ENCODE measurements around the gene ST3GAL6. TPM values are rescaled to one million over a fixed set of nuclear protein-coding genes. Genes with fewer than 3 reads are reported as not detected.

ST3GAL6 gene
- total and polyA plus RNA-seq, 2 donors (not counting 3 experiments of a cell fraction or from before 2014, with no cell fraction given) = 13.2 to 35.9 TPM

- H3K4me2 ChIP-seq (ENCODE audit: insufficient read depth, low read length) = peak overlapping the region; percentile 75
- no peak overlapping the region for H3K4me3 ChIP-seq (replicated peaks in 1 of 3; ENCODE audit: insufficient read depth in 1 of 3, low read depth in 1 of 3, low read length in 3 of 3)
- no peaks in the 10 kb centered on the region for H3K27me3 ChIP-seq (ENCODE audit: control insufficient read depth in 2 of 2, insufficient read depth in 2 of 2, low read length in 2 of 2)
- intact Hi-C loops (cut with micrococcal nuclease) (loop anchor here (1.0 kb wide), 1 partner anchor 46 kb away; no protein-coding TSS in a partner anchor), dilution Hi-C loops (cut with MboI; ENCODE audit: extremely low pct_ligation_motif_present, low sequenced_read_pairs) (no loop called here)
- peaks cover 42% of the 10 kb centered on the region for H3K4me1 ChIP-seq (ENCODE audit: control insufficient read depth, extremely low read depth, insufficient read depth, low read length)
- H4K20me1 ChIP-seq (replicated peaks; ENCODE audit: control insufficient read depth, extremely low read depth, insufficient read depth, low read length) = no peaks in the 10 kb centered on the region
- H2AFZ ChIP-seq (ENCODE audit: low read depth, low read length) = no peak overlapping the region
- no peaks in the 10 kb centered on the region for H3K79me2 ChIP-seq (ENCODE audit: control insufficient read depth, insufficient read depth, low read length)
- peak overlapping the region; percentile 98 for H3K27ac ChIP-seq (ENCODE audit: insufficient read depth, low read depth, low read length)
- no peak for TF ChIP-seq EZH2 (IDR thresholded peaks at IDR 0.05; ENCODE audit: borderline replicate concordance, low read depth, low read length, severe bottlenecking)
- no peak for TF ChIP-seq MYC (IDR thresholded peaks at IDR 0.05; ENCODE audit: low read depth, low read length)
- TF ChIP-seq GATA2 (IDR thresholded peaks at IDR 0.05; ENCODE audit: insufficient read depth, insufficient read length, low read depth, low read length) = no peak
- TF ChIP-seq POLR2A (IDR thresholded peaks at IDR 0.05; ENCODE audit: low read depth, low read length) = peak; percentile 29
- no peak for TF ChIP-seq CTCF (IDR thresholded peaks at IDR 0.05; ENCODE audit: extremely low read depth in 1 of 2, insufficient read depth in 1 of 2, low read depth in 1 of 2, low read length in 2 of 2)
- TF ChIP-seq POLR2AphosphoS5 (IDR thresholded peaks at IDR 0.05; ENCODE audit: insufficient read depth, low read depth, low read length) = no peak
- no peak for TF ChIP-seq FOS (IDR thresholded peaks at IDR 0.05; ENCODE audit: borderline replicate concordance, insufficient read depth, low read length)
- TF ChIP-seq JUN (IDR thresholded peaks at IDR 0.05; ENCODE audit: borderline replicate concordance, insufficient read depth, insufficient read length, low read depth) = peak; percentile 80
- TF ChIP-seq MAX (IDR thresholded peaks at IDR 0.05; ENCODE audit: insufficient read depth, insufficient read length) = no peak
- no peaks in the 10 kb centered on the region for H3K9me1 ChIP-seq (replicated peaks; ENCODE audit: control insufficient read depth, extremely low read depth, insufficient read depth, low read length)
- BruUV-seq (replicated peaks) = no TSS peak
- peaks cover 0 to 6% of the 10 kb centered on the region in 2 experiments for H3K36me3 ChIP-seq (ENCODE audit: control insufficient read depth in 2 of 2, extremely low read depth in 1 of 2, insufficient read depth in 2 of 2, low read length in 2 of 2)
- FAIRE-seq (no peak), DNase-seq (ENCODE audit: low read depth, low spot score) (no peak)
- H3K9me3 ChIP-seq (replicated peaks; ENCODE audit: control insufficient read depth, insufficient read depth, low read length) = no peaks in the 10 kb centered on the region
- peak overlapping the region; percentile 89 for H3K9ac ChIP-seq (replicated peaks; ENCODE audit: extremely low read depth, insufficient read depth, low read length)
- CTCF ChIA-PET = interaction anchor here (3.3 to 4.2 kb wide), 4 partner anchors 11 to 178 kb away, joined by 17 to 35 read pairs (median 24); no protein-coding TSS in a partner anchor
- POLR2A ChIA-PET = interaction anchor here (0.6 kb wide), 1 partner anchor 178 kb away, joined by 3 read pairs; no protein-coding TSS in a partner anchor
Observed at GRCh38 chr3:98780343-98780742, 17.2 kb downstream of the ST3GAL6 start.

All from endothelial cell of umbilical vein (primary cell).